Stimulated activated CD4-positive, alpha-beta T cell treated with anti-CD3 and anti-CD28 coated beads, Interleukin-1b, Interleukin-23, amount 100 ng/mL, for 1 hour (primary cell): Measurements from ENCODE around the gene SCN1B.
A peak's percentile ranks its signal among the peaks of the same experiment; 100 is the strongest.
"Not testable (repeated sequence)": the region's sequence is repeated elsewhere in the genome, so short reads cannot be mapped to it uniquely, and the experiment has no call there.

Experiments used
- DNase-seq, 2 donors: peaks; one replicate each; pipeline ENCODE4 v3.0.0-alpha.2; 2020; ENCODE audit warnings: low read depth in 2 of 2

SCN1B gene

DNA sequence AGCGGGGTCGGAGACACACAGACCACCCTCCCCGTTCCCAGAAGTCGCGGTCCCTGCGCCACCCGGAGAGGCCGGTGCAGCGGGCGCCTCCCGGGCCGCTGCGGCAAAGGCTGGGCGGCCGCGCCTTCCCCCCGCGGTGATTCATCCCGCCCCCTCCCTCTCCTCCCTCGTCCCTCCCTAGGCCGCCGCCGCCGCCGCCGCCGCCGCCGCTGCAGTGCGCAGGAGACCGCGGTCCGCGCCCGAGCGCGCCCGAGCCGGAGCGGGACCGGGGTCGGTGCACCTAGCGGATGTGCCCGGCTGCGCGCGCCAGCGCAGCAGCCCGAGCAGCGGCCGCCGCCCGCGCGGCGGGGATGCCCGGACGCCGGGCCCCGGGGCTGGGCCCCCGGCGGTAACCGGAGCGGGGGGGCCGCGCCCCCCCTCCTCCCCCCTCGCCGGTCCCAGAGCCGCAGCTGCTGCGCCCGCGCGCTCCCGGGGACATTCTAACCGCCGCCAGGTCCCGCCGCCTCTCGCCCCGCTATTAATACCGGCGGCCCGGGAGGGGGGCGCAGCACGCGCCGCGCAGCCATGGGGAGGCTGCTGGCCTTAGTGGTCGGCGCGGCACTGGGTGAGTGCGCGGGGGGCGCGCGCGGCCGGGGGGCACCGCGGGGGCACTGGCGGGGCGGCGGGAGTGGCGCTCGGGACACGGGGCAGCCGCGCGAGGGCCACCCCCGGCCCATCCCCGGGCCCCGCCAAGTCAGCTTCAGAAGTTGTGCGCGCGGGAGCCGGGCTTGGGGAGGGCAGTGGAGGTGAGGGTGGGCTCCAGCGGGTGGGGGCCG is at the start of gene SCN1B:
Gene SCN1B (plus strand): TSS at position 214 of the 815 bp plus-strand sequence. CDS start 351 bp downstream, at position 565.
- peak in 1 of 2 donors; percentile 42 for DNase-seq

DNA sequence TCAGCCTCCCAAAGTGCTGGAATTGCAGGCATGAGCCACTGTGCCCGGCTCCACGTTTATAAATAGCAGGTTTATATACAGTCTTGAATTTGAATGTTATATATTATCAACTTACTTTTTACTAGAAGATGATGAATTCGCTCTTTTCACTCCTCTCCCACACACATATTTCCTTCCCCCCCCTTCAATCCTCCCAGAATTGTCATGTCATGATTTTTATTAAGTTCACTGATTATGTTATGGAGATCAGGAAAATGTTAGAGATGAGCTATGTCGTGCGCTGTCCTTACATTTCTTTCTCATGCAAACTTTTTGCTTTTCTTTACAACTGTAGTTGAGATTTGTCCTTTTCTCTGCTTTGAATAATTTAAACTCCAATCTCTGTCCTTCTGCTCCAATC is 48.0 kb upstream of the SCN1B start:
- no peak for DNase-seq

DNA sequence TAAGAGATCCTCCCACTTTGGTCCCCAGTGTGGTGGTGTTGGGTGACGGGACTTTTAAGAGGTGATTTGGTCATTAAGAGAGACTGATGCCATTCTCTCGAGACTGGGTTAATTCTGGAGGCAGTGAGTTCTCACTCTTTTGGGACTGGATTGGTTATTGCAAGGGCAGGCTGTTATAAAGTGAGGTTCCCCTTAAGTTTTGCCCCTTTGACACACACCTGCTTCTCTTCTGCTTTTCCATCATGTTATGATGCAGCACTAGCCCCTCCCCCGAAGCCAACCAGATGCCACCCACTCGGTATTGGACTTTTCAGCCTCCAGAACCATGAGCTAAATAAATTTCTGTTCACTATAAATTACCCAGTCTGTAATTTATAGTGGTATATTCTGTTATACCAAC is 46.5 kb upstream of the SCN1B start:
- DNase-seq = no peak

DNA sequence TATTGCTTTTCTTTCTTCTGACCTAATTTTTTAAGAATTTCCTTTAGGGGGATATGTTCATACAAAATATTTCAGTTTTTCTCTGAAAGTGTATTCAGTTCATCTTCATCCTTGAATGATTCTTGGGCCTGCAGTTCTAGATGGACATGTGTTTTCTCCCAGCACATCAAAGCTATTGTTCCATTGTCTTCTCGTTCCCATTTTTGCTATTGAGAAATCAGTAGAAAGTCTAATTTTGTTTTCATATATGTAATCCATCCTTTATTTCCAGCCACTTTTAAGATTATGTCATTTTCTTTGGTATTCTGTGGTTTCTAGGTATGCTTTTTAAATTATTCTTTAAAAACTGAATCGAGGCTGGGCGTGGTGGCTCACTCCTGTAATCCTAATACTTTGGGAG is 46.0 kb upstream of the SCN1B start:
- DNase-seq = no peak

DNA sequence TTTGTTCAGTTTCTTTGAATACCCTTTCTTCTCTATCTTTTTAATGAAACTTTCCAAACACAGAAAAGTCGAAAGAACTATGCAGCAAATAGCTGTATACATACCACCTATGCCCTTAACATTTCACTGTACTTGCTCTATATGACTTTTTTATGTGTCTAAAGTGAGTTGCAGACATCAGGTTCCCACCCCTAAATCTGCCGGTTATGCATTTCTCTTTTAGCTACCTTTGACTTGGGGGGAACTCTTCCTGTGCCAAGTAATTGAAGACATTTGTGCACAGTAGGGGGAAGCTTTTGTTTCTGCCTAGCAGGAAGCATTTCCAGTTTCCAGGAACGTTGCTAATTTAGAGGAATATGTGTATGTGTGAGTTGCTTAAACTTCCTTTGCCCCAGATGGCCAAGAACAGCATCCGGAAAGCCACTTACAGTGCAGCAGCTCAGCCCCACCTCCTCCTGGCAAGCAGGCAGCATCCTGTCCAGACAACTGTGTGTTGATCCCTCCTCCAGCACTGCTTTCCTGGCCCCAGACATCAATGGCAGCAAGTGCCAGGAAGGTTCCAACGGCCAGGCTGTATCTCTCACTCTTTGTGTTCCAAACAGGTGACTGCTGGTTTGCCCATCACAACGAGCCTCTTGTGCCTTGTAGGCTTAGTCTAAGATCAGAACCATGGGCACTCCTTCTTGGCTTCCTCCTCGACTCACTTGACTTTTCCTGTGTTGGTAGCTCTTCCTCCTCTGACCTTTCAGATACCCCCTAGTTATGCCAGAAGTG is 44.8 kb upstream of the SCN1B start:
- DNase-seq = no peak

DNA sequence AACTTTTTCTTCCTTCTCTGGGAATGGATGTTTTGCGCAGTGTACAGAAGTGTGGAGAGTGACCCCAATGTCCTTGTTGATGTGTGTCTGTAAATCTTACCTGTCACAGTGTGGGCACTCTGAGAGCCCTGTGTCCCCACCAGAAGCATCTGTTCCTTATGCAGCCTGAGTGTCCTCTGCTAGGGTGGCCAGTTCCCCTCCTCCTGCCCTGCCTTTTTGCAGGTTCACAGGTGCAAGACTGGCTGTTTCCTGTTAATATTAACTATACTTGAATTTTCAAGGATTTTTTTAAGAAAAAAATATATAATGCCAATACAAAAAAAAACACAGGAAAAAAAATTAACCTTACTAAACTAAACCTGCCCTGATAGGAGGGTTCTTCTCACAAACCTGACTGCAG is 42.2 kb upstream of the SCN1B start:
- no peak for DNase-seq

DNA sequence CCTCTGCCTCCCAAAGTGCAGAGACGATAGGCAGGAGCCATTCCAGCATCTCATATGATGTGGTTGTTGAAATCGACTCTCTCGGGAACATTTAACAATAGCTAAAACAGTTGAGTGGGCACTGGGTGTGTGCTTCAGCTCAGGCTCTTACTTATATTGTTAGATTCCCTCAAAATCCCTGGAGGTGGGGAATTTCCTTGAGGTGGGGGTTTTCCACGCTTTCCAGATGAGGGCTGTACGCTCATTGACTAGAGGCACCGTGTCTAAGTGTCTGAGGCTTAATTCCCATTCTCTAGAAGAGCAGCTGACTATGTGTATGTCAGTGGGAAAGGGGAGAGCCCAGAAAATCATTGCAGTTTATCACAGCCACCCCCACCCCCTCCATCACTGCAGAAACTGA is 41.0 kb upstream of the SCN1B start:
- DNase-seq = no peak

DNA sequence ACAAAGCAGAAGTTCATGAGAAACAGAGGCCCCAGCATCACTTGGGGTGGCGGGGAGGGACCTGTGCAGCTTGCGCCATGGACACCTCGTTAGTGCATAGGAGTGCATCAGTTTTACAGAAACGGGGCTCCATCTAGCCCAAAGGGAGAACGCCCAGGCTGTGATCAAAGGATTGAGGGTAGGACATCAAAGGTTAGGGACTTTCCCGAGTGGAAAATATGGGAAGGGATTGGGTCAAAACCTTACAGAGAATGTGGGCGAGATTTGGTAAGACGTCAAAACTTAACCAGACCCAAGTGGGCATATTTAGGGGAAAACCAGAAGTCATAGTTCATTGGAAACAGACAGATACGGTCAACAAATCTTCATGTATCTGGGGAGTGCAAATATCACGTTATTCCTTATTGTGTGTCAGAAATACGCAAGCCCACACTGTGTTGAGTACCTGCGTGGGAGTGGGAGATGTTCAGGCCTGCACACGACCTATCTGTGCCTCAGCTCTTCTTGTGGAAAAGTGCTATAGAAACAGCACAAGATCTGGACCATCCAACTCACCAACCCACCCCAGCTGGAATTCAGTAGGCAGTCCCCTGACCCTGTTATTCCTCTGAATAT is 39.6 kb upstream of the SCN1B start:
- DNase-seq = no peak

DNA sequence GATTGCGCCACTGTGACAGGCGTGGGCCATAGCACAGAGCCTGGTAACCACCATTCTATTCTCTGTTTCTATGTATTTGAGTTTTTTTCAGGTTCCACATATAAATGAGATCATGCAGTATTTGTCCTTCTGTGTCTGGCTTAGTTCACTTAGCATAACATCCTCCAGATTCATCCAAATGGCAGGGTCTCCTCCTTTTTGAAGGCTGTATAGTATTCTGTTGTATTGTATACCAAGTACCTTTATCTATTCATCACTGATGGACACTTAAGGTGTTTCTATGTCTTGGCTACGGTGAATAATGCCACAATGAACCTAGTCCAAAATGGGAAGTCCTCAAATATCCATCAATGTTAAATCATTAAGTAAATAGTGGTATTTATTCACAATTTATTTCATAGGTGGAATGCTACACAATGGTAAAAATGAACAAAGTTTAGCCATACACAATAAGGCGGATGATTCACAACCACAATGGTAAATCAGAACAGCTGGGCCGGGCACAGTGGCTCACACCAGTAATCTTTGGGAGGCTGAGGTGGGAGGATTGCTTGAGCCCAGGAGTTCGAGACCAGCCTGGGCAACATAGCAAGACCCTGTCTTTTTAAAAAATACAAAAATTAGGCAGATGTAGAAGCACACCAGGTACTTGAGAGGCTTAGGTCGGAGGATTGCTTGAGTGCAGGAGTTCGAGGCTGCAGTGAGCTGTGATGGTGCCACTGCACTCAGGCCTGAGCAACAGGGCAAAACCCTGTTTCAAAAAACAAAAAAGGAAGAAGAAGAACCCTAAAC is 38.5 kb upstream of the SCN1B start:
- DNase-seq = no peak

DNA sequence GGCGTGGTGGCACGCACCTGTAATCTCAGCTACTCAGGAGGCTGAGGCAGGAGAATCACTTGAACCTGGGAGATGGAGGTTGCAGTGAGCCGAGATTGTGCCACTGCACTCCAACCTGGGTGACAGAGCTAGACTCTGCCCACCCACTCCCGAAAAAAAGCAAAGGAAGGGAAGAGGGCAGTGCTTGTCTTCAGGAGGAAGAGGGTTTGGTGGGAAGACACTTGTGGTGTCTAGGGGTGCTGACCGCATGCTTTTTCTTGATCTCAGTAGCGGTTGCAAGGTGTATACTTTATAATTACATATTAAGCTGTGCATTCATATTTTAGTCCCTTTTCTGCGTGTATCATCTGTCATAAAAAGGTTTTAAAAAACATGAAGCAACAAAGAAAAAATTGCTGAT is 37.7 kb upstream of the SCN1B start:
- DNase-seq = not testable (repeated sequence)

DNA sequence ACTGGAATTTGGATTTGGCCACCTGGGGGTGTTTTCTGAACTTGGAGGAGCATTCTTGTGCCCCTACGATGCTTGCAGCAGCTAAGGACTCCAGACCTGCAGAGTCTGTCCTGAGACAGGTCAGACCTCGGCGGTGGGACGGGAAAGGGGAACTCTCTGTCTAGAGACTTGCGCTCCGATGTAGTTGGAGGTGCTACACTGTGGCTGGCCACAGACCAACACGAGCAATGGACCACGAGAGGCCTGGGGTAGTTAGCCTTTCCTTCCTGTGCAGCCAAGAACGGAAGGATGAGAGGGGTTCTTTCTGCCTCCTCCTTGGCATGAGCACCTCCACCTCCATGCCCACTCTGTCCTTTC is 36.0 kb upstream of the SCN1B start:
- DNase-seq = no peak

DNA sequence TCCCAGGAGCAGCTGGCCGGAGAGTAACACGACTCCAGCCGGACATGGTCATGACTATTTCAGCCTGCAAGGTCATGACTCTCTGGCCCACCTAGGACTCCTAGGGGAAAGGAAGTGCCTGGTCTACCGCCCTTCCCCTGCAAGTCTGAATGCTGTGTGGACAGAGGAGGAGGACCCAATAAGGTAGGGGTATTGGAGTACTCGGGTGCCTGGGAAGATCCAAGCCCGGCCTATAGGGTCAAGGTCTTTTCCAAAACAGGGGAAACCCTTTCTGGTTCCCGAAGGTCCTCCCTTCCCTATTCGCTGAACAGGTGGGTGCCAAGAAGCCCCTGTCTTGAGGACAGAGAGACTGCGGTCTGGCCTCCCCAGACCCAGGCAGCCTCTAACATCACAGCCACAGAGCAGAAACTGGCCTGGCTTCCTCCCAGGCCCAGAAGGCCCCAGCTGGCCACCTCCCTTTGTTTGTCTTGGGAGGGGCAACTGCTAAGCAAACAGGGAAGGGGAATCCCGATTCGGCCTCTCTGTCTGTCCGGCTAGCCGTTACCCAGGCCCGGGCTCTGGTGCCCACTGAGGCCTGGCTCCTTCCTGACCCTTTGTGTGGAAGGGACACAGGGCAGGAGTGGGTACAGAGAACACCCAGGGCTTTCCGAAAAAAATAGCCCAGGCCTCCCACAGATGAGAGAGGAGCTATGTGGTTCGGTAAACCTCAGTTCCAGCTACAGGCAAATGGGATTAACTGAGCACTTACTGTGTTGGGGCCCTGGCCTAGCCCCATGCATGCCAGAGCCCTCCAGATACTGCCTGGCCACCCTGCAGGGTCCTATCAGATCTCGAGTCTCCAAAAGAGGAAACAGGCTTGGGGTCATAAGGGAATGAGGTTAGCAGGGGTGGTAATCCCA is 35.4 kb upstream of the SCN1B start:
- no peak for DNase-seq

DNA sequence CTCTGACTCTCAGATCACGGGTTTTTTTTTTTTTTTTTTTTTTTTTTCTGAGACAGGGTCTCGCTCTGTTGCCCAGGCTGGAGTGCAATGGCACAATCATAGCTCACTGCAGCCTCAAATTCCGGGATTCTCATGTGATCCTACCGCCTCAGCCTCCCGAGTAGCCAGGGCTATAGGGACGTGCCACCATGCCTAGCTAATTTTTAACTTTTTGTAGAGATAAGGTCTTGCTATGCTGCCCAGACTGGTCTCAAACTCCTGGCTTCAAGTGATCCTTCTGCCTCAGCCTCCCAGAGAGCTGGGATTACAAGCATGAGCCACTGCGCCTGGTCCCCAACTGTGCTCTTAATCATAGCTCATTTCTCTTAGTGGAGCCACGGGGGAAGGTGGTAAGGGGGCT is 34.7 kb upstream of the SCN1B start:
- no peak for DNase-seq

DNA sequence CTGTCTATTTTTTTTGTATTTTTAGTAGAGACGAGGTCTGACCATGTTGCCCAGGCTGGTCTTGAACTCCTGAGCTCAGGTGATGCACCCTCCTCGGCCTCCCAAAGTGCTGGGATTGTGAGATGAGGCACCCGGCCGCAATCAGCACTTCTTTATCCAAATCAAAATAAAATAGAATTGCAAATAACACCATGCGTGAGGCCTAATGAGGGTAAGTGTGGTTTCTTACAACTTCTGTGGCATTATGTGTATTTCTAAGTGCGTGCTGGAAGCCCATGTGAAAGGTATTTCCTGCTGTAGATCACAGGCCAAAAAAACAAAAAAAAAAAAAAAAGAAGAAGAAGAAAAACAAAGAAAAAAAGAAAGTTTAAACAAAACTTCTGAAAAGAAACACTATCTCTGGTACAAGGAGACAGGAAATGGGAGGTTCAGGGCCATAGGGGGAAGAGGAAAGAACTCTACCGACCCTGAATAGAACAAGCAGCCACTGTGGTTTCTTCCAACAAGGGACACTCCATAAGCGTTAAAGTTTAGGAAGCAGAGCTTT is 33.1 kb upstream of the SCN1B start:
- DNase-seq = no peak

DNA sequence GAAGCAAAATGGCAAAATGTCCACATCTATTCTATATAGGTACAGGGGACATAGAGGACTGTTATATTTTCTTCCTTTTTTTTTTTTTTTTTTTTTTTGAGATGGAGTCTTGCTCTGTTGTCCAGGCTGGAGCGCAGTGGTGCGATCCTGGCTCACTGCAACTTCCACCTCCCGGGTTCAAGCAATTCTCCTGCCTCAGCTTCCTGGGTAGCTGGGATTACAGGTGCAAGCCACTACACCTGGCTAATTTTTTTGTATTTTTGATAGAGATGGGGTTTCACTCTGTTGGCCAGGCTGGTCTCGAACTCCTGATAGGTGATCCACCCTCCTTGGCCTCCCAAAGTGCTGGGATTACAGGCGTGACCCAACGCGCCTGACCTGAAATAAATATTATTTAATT is 32.0 kb upstream of the SCN1B start:
- DNase-seq = not testable (repeated sequence)

DNA sequence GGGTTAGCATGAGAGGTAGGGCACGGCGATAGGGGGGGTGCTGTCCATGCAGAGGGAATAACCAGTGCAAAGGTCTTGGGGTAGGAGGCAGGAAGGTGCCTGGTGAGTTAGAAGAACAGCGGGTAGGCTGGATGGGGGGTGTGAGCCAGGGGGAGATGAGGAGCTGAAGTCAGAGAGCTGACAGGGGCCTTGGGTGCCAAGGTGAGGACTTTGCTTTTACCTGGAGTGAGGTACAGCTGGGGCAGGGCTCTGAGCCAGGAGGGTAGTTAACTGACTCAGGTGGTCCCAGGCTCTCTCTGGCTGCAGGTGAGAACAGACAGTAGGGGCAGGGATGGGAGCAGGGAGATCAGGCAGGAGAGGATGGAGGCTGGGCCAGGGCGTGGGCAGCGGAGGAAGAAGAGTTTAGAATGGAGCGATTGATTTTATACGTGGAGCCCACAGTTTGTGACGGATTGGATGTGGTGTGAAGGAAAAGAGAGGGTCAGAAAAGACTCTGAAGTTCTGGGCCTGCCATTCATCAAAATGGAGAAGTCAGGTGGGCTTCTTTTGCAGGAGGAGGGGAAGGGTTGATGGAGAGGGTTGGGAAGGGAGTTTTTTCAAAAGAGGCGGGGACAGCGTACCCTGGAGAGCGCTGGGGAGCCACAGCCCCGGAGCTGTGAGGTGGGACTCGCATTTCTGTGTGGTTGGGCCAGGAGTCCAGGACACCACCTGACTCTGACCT is 31.3 kb upstream of the SCN1B start:
- DNase-seq = no peak

DNA sequence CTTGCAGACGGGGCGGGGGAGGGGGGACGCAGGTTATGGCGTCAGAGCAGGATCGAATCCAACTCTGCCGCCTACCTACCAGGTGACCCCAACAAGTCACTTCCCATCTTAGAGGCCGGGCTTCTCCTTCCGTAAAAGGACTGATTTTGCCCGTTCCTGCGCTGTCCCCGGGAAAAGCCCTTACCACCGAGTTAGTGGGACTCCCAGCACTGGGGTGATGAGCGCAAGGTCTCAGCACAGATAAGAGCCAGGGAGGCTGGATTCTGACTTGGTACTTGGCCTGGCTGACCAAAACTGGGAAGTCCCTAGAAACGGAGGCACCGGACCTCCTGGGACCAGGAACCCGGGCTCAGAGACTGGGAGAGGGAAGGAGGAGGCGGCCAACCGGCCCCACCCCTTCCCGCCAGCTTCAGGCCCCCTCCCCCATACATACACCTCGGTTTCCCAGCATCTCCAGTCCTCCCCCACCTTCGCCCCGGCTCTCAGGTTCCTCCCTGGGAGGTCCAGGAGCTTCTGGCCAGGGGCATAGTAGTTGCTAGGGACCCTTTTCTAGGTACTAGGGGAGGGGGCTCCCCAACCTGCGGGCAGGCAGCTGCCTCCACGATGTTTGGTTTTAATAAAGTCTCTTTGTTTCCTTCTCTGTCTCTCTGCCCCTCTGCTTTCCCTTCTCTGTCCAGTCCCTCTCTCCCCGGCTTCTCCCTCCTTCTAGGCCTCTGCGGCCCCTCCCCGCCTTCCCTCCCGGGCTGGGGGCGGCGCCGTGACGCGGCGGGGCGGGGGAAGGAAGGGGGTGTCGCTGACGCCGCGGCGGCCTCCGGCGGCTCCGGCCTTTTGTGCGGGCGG is 30.6 kb upstream of the SCN1B start, which contains the start of gene GRAMD1A:
Gene GRAMD1A (plus strand): TSS at position 826 of the 840 bp plus-strand sequence. CDS start 156 bp downstream, outside the sequence.
- DNase-seq = peak; percentile 37 to 70

DNA sequence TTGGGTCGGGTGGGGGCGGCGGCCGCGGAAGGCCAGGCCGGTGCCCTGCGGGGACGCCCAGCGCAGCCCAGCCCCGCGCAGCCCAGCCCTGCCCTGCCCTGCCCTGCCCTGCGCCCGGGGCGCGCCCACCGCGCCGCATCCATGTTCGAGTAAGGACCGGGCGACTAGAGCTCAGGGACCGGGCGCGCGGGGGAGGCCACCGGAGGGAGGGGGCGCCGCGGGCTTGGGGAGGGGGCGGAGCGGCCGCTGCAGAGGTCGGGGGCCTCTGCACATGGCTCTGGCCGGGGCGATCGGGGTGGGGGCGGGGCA is 30.0 kb upstream of the SCN1B start:
- no peak for DNase-seq
